ENCODE measurements around the gene ADGRV1. TPM values are rescaled to one million over a fixed set of nuclear protein-coding genes. Genes with fewer than 3 reads are reported as not detected.

The ADGRV1 gene
- total RNA-seq, 2 donors from 2014 or later = 1.4 TPM; not detected in 1

DNA sequence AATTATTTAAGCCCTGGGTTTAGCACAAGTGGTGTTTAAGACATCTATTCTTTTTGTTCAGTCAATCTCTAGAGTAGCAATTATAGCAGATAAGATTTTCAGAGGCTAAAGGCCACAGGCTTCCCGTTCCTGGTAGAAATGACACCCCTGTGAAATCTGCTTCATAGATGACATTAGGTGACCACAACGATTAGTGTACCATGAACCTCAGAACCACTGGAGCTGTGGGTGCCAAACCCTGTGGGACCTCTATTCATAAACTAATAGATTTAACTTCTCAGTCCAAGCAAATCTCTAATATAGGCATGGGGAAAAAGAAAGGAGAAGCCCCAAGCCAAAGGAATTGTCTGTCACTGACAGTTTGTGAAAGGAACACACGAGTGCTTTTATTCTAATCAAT is 617.1 kb downstream of the ADGRV1 start:
- ATAC-seq (ENCODE audit: insufficient number of reproducible peaks, low FRiP score, low read depth) (no peak), DNase-seq (ENCODE audit: low spot score) (no peak)
- peaks cover 17 to 20% of the 10 kb centered on the region in 2 donors for H3K4me1 ChIP-seq (ENCODE audit: control insufficient read depth in 1 of 2, low read depth in 2 of 2)
- TF ChIP-seq, protein P1, sequence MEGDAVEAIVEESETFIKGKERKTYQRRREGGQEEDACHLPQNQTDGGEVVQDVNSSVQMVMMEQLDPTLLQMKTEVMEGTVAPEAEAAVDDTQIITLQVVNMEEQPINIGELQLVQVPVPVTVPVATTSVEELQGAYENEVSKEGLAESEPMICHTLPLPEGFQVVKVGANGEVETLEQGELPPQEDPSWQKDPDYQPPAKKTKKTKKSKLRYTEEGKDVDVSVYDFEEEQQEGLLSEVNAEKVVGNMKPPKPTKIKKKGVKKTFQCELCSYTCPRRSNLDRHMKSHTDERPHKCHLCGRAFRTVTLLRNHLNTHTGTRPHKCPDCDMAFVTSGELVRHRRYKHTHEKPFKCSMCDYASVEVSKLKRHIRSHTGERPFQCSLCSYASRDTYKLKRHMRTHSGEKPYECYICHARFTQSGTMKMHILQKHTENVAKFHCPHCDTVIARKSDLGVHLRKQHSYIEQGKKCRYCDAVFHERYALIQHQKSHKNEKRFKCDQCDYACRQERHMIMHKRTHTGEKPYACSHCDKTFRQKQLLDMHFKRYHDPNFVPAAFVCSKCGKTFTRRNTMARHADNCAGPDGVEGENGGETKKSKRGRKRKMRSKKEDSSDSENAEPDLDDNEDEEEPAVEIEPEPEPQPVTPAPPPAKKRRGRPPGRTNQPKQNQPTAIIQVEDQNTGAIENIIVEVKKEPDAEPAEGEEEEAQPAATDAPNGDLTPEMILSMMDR (IDR thresholded peaks at IDR 0.05) = no peak
- no peak overlapping the region for H3K27ac ChIP-seq
- no peaks in the 10 kb centered on the region for H3K27me3 ChIP-seq (replicated peaks; ENCODE audit: insufficient read depth)
- H3K4me3 ChIP-seq = no peak overlapping the region
- no peaks in the 10 kb centered on the region for H3K9me3 ChIP-seq
- no peaks in the 10 kb centered on the region for H3K36me3 ChIP-seq

DNA sequence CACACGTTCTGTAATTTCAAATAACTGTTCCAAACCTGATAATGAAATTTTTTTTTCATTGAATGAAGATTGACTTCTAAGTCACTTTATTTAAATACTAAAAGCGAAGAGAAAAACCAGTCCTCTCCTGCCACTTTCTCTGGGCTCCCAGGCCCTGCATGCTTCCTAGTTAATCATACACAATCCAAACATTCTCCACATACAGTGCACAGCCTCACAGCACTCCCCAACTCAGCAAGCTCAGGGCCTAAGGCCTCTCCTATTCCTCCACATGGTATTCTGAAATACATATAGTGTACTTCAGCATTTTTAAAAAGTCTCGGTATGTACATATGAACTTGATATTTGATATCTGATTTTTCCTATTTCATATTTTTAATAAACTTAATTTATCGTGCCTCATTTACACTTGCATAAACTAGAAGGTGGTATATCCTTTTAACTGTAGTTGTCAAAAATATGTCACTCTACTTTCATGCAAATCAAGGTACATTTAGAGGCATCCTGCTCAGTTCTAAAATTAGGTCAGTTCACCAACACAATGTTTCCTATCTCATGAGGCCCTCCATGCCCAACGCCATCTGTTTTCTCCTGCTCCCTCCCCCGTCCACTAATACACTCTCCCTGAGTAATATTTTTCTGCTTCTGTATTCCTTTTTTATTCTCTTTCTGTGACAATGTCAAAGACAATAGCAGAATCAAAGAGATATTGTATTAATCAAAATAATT is 617.9 kb downstream of the ADGRV1 start:
- no peak for ATAC-seq (ENCODE audit: insufficient number of reproducible peaks, low FRiP score, low read depth)
- no peak overlapping the region for H3K4me3 ChIP-seq
- no peak overlapping the region for H3K27ac ChIP-seq
- TF ChIP-seq, protein P1 (IDR thresholded peaks at IDR 0.05) = no peak
- no peak for DNase-seq (ENCODE audit: low spot score)
- no peaks in the 10 kb centered on the region for H3K36me3 ChIP-seq
- no peaks in the 10 kb centered on the region for H3K27me3 ChIP-seq (replicated peaks; ENCODE audit: insufficient read depth)
- peaks cover 17 to 20% of the 10 kb centered on the region in 2 donors for H3K4me1 ChIP-seq (ENCODE audit: control insufficient read depth in 1 of 2, low read depth in 2 of 2)
- H3K9me3 ChIP-seq = no peaks in the 10 kb centered on the region

DNA sequence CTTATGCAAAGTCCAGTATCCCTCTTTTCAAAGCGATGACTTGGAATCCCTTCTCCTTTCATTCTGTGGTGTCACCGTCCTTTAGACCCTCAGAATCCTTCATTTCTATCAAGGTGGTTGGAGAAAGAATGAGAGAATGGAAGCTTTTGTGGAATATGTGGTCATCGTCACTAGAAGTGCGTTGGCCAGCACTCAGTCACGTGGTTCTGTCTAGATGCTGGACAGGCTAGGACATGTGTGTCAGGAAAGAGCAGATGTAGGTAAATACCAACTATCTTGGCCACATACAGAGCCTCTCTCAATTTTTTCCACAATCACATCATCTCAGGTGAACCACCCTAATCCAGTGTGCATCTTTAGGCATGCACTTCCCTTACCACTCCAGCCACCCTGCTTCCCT is 618.5 kb downstream of the ADGRV1 start:
- ATAC-seq (ENCODE audit: insufficient number of reproducible peaks, low FRiP score, low read depth) = no peak

DNA sequence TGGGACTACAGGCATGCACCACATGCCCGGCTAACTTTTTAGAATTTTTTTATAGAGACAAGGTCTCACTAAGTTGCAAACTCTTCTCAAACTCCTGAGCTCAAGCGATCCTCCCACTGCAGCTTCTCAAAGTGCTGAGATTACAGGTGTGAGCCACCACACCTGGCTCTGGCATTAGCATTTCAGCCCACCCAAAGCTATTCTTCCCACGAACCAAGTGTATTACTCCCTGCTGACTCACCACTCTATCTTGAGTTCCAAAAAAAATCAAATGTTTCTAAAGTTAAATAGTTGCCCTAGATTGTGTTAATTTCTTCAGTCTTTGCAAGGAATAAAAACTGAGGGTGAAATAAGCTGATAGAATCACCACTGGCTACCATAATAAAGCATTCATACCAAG is 619.0 kb downstream of the ADGRV1 start:
- no peak for ATAC-seq (ENCODE audit: insufficient number of reproducible peaks, low FRiP score, low read depth)
- no peaks in the 10 kb centered on the region for H3K27me3 ChIP-seq (replicated peaks; ENCODE audit: insufficient read depth)
- no peaks in the 10 kb centered on the region for H3K9me3 ChIP-seq
- peaks cover 17 to 20% of the 10 kb centered on the region in 2 donors for H3K4me1 ChIP-seq (ENCODE audit: control insufficient read depth in 1 of 2, low read depth in 2 of 2)
- DNase-seq (ENCODE audit: low spot score) = no peak
- TF ChIP-seq, protein P1 (IDR thresholded peaks at IDR 0.05) = no peak
- H3K36me3 ChIP-seq = no peaks in the 10 kb centered on the region
- H3K4me3 ChIP-seq = no peak overlapping the region
- H3K27ac ChIP-seq = no peak overlapping the region

More for the DNA sequence above, 618.5 kb downstream of the ADGRV1 start:
- no peak overlapping the region for H3K4me3 ChIP-seq
- TF ChIP-seq, protein P1 (IDR thresholded peaks at IDR 0.05) = no peak
- H3K9me3 ChIP-seq = no peaks in the 10 kb centered on the region
- no peak for DNase-seq (ENCODE audit: low spot score)
- H3K36me3 ChIP-seq = no peaks in the 10 kb centered on the region
- no peaks in the 10 kb centered on the region for H3K27me3 ChIP-seq (replicated peaks; ENCODE audit: insufficient read depth)
- no peak overlapping the region for H3K27ac ChIP-seq
- H3K4me1 ChIP-seq (ENCODE audit: control insufficient read depth in 1 of 2, low read depth in 2 of 2) = peaks cover 17 to 20% of the 10 kb centered on the region in 2 donors

DNA sequence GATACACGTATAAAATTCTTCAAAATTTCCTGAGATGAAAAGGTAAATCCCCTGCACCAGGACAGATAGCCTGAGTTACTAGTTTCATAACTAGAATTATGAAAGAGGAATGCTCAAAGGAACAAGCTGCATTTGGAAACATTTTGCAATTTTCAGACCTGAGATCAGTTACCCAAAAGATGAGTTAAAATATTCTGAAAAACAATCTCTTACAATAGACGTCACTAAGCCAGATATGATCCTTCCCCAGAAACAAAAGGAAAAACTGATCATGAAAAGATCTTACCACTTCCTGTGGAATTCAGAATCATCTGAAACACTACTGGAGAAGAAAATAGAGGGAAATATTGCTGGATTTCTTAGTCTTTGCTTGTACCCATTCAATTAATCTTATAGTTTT is 619.9 kb downstream of the ADGRV1 start:
- ATAC-seq (ENCODE audit: insufficient number of reproducible peaks, low FRiP score, low read depth) (no peak), DNase-seq (ENCODE audit: low spot score) (no peak)
- Histone ChIP-seq H3K9me3 (no peaks in the 10 kb centered on the region), H3K27ac (no peak overlapping the region), H3K4me3 (no peak overlapping the region), H3K36me3 (no peaks in the 10 kb centered on the region), H3K4me1 (ENCODE audit: control insufficient read depth in 1 of 2, low read depth in 2 of 2) (peaks cover 17 to 20% of the 10 kb centered on the region in 2 donors), H3K27me3 (replicated peaks; ENCODE audit: insufficient read depth) (no peaks in the 10 kb centered on the region)
- TF ChIP-seq, protein P1 (IDR thresholded peaks at IDR 0.05) = no peak
